Activated naive CD4-positive, alpha-beta T cell treated with Interleukin-2 at 50 U/mL for 16 hours (primary cell): ENCODE data around the gene DAZAP1.

ENCODE experiments used
- DNase-seq: peaks from one replicate; pipeline ENCODE4 v3.0.0-alpha.2; 2020

The DAZAP1 gene

GRCh38 chr19:1377176-1377964, 30.0 kb upstream of the DAZAP1 start:
- no peak for DNase-seq

GRCh38 chr19:1377965-1378785, 29.2 kb upstream of the DAZAP1 start:
- no peak for DNase-seq

GRCh38 chr19:1379126-1379905, 28.1 kb upstream of the DAZAP1 start:
- no peak for DNase-seq

- no peak for DNase-seq
Measured at GRCh38 chr19:1379961-1380489, 27.4 kb upstream of the DAZAP1 start.

- DNase-seq, result no peak
Measured at GRCh38 chr19:1382250-1382649, 25.1 kb upstream of the DAZAP1 start.

GRCh38 chr19:1383017-1383311, 24.4 kb upstream of the DAZAP1 start:
- no peak for DNase-seq

- peak; percentile 90 for DNase-seq
Measured at GRCh38 chr19:1383312-1384084, 23.9 kb upstream of the DAZAP1 start, which contains the start of gene NDUFS7. Gene NDUFS7 (plus strand): TSS chr19:1383907. CDS start chr19:1383927, 20 bp downstream.

GRCh38 chr19:1384085-1384462, 23.3 kb upstream of the DAZAP1 start:
- DNase-seq, result no peak

- DNase-seq, result no peak
Measured at GRCh38 chr19:1384478-1385110, 22.8 kb upstream of the DAZAP1 start.

GRCh38 chr19:1385816-1386215, 21.6 kb upstream of the DAZAP1 start:
- DNase-seq, result no peak

- no peak for DNase-seq
Measured at GRCh38 chr19:1386945-1387683, 20.3 kb upstream of the DAZAP1 start.

GRCh38 chr19:1387684-1388636, 19.4 kb upstream of the DAZAP1 start:
- DNase-seq, result no peak

GRCh38 chr19:1388637-1389026, 18.8 kb upstream of the DAZAP1 start:
- no peak for DNase-seq

GRCh38 chr19:1389033-1389940, 18.1 kb upstream of the DAZAP1 start:
- no peak for DNase-seq

GRCh38 chr19:1390890-1391423, 16.4 kb upstream of the DAZAP1 start:
- DNase-seq, result no peak

GRCh38 chr19:1392407-1392806, 15.0 kb upstream of the DAZAP1 start:
- no peak for DNase-seq

- DNase-seq, result no peak
Measured at GRCh38 chr19:1392939-1393530, 14.4 kb upstream of the DAZAP1 start.

- DNase-seq, result no peak
Measured at GRCh38 chr19:1393841-1394240, 13.5 kb upstream of the DAZAP1 start.
